Large intestine (tissue), 12 donors: ENCODE measurements around the gene GPR18. TPM values are rescaled to one million over a fixed set of nuclear protein-coding genes. Genes with fewer than 3 reads are reported as not detected.

Experiments used
- DNase-seq, 2 donors: peaks; one replicate each; pipeline versions ENCODE4 v3.0.0 to v3.0.0-alpha.2; 2013
- H3K27ac ChIP-seq: one replicate; pipeline ENCODE4 v1.5.1; 2013; ENCODE audit warnings: low read length
- H3K27me3 ChIP-seq: 2 replicates; pipeline ENCODE4 v1.6.1; 2013; ENCODE audit warnings: low read length; ENCODE audit not compliant: control insufficient read depth, insufficient read depth
- H3K36me3 ChIP-seq: 2 replicates; pipeline ENCODE4 v1.6.1; 2013; ENCODE audit warnings: low read length; ENCODE audit not compliant: control insufficient read depth, insufficient read depth
- H3K4me1 ChIP-seq: one replicate; pipeline ENCODE4 v1.6.1; 2013; ENCODE audit warnings: low read length; ENCODE audit not compliant: control insufficient read depth, insufficient read depth
- H3K4me3 ChIP-seq: one replicate; pipeline ENCODE4 v1.5.1; 2013; ENCODE audit warnings: low read length
- H3K9me3 ChIP-seq: one replicate; pipeline ENCODE4 v1.6.1; 2013; ENCODE audit warnings: mild to moderate bottlenecking, low read depth, low read length, moderate library complexity; ENCODE audit not compliant: control insufficient read depth
- WGBS: methylation state at CpG from one replicate; pipeline ENCODE4 v1.1.5; 2013; ENCODE audit warnings: low lambda C conversion rate; ENCODE audit not compliant: insufficient coverage; 5-methylcytosine and 5-hydroxymethylcytosine counted together
- long read RNA-seq, 11 donors: transcript quantifications; one replicate each; lab custom pipeline, GENCODE V29; 2026
- polyA plus RNA-seq: library from polyadenylated mRNA; unstranded; fragments of 120-200 nt; gene quantifications from one replicate; pipeline ENCODE4 v1.2.1, GENCODE V29; 2013

Gene GPR18, protein sequence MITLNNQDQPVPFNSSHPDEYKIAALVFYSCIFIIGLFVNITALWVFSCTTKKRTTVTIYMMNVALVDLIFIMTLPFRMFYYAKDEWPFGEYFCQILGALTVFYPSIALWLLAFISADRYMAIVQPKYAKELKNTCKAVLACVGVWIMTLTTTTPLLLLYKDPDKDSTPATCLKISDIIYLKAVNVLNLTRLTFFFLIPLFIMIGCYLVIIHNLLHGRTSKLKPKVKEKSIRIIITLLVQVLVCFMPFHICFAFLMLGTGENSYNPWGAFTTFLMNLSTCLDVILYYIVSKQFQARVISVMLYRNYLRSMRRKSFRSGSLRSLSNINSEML
- 0.94 TPM for polyA plus RNA-seq
- long read RNA-seq, donor 1 = 0 reads
- long read RNA-seq, donor 2, partial matches to known transcripts = 0 of 1 reads
- long read RNA-seq, donor 2, other reads (novel, unspliced or antisense) = 0 of 1 reads
- long read RNA-seq, donor 3 = 0 reads
- long read RNA-seq, donor 4 = 0 reads
- long read RNA-seq, donor 5 = 0 reads
- long read RNA-seq, donor 6 = 0 reads
- long read RNA-seq, donor 7 = 0 reads
- long read RNA-seq, donor 8 = 0 reads
- long read RNA-seq, donor 9 = 0 reads
- long read RNA-seq, donor 10 = 0 reads
- long read RNA-seq, donor 11 = 0 reads

DNA sequence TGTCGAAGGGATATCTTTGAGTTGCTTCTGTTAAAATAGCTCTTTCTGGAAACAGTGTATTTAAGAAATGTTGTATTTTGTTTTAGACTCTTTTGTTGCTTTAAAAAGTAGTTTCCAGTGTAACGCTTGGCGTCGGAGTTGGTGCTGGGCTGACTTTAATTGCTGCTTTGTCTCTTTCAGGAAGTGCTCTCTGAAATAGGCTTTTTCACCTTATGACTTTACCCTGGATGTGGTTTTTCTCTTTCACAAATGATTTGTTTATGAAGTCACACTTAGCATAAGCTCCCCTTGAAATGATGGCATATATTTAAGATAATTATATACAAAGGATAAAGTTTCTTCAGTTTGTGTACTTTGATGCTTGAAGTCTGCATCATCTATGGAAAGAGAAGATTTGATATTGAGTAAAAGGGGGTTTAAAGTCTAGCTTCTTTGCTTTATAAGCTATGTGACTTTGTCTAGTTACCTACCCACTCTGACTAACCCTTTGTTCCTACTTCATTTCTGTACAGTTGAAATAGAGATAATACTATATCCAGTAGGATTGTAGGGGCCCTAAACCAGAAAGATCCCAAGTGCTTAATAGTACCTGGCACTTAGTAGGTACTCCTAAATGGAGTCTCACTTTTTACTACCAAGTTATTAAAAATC, at the start of gene GPR18:
TSS of gene GPR18 (minus strand) at position 170 of the 651 bp plus-strand sequence. CDS start 2,507 bp downstream, outside the sequence.
- DNase-seq = no peak
- H3K4me3 ChIP-seq = no peak within 1 kb of the TSS
- no CpG with 5 or more reads among the region's 4 CpGs for WGBS

DNA sequence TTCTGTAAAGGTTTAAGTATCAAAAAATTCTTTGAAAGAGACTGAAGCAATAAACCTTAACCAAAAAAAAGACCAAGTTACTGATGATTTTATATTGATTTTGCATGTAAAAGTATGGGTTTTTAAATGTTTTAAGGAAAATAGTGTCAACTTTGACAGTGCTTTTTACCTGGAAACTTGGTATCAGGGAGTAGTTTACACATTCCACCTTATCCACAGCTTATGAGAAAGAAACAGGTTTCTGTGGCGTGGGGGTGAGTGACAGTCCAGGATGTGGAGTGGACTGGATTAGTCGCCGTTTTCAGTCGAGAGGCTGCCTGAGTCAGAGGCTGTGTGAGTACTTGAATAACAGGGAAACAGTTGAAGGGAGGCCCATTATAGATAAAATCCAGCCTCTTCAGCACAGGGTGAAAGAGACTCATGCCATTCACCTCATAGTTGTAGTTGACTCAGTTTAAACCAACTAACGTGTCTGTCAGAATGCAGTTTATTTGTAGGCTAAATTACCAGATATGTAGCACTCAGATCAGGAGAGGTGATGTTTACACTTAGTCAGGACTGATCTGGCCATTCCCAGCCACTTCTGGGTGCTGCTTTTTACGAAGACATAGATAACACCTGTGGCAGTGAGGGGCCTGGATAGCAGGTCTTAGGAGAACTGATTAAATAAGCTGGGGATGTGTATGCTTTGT, 49.6 kb upstream of the GPR18 start:
- Histone ChIP-seq H3K4me3 (no peak overlapping the region), H3K27me3 (no peaks in the 10 kb centered on the region), H3K27ac (peak overlapping the region; percentile 36), H3K9me3 (no peaks in the 10 kb centered on the region), H3K4me1 (peaks cover 2% of the 10 kb centered on the region), H3K36me3 (peaks cover 9% of the 10 kb centered on the region)
- DNase-seq = no peak
- no CpG with 5 or more reads among the region's 6 CpGs for WGBS

More for the DNA sequence above, at the start of gene GPR18:
- no peaks in the 10 kb centered on the region for H3K4me1 ChIP-seq
- no peak within 1 kb of the TSS for H3K27ac ChIP-seq
- no peaks in the 10 kb centered on the region for H3K9me3 ChIP-seq
- H3K27me3 ChIP-seq = no peaks in the 10 kb centered on the region
- H3K36me3 ChIP-seq = peaks cover 15% of the 10 kb centered on the region

DNA sequence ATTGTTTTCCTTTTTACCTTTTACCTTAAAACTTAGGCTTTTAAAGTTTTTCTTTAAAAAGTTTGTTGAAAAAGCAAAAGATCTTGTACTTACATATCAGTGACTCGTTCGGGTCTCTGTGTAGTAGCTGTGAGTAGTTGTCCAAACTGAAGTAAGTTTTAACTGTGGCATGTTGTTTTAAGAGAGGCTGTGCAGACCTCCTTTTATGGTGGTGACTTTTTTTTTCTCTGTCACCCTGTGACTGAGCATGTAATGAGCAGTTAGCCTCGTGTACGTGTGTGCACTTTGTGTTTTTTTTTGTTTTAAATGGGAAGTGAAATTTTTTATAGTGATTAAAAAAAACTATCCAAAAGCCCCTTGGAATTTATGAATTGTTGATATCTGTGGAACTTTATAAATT, 49.1 kb upstream of the GPR18 start, which contains the start of gene GPR183:
TSS of gene GPR183 (minus strand) at position 153 of the 400 bp plus-strand sequence. CDS start 11,254 bp downstream, outside the sequence.
- DNase-seq = peak in 1 of 2 donors; percentile 27
- peak within 1 kb of the TSS; percentile 19 for H3K4me3 ChIP-seq

DNA sequence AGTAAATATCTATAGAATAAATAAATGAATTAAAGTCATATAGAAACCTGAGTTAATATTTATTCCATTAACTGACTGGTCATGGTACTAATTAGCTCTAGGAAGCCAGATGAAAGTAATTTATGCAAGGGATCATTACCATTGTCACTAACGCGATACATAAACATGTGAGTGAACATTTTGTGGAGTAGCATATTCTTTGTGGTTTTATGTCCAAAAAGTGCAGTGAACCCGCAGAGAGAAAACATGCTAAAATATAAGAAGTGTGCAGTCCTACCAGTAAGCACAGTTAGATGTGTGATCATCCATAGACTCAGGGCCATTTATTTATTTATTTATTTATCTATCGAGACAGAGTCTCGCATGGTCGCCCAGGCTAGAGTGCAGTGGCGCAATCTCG, 47.4 kb upstream of the GPR18 start:
- Histone ChIP-seq H3K9me3 (no peaks in the 10 kb centered on the region), H3K4me3 (no peak overlapping the region), H3K4me1 (peaks cover 2% of the 10 kb centered on the region), H3K27me3 (no peaks in the 10 kb centered on the region), H3K27ac (no peak overlapping the region), H3K36me3 (peaks cover 9% of the 10 kb centered on the region)
- WGBS = no CpG with 5 or more reads among the region's 8 CpGs
- DNase-seq = no peak

More for the DNA sequence above, 49.1 kb upstream of the GPR18 start, which contains the start of gene GPR183:
- Histone ChIP-seq H3K9me3 (no peaks in the 10 kb centered on the region), H3K27ac (peak within 1 kb of the TSS; percentile 36), H3K4me1 (peaks cover 2% of the 10 kb centered on the region), H3K27me3 (no peaks in the 10 kb centered on the region), H3K36me3 (peaks cover 9% of the 10 kb centered on the region)
- no CpG with 5 or more reads among the region's 4 CpGs for WGBS

DNA sequence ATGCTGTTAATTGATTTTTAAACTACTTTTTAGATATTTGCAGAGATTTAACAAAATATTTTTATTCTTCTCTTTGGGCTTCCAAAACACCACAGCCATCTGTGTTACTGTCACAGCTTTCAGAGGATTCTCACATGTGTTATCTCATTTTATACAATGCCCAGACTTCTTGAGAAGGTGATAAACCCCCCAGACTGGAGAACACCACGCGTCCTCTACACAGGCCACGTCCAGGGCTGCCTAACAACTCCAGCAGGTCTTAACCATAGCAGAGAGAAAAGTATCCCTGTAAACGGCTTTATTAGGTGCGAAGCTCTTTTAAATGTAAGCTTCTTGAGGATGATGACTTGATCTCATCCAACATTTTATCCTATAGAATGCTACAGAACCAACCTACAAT, 47.0 kb upstream of the GPR18 start:
- peaks cover 9% of the 10 kb centered on the region for H3K36me3 ChIP-seq
- H3K4me3 ChIP-seq = no peak overlapping the region
- peaks cover 2% of the 10 kb centered on the region for H3K4me1 ChIP-seq
- H3K9me3 ChIP-seq = no peaks in the 10 kb centered on the region
- DNase-seq = no peak
- H3K27me3 ChIP-seq = no peaks in the 10 kb centered on the region
- H3K27ac ChIP-seq = no peak overlapping the region
- no CpG with 5 or more reads among the region's 5 CpGs for WGBS

DNA sequence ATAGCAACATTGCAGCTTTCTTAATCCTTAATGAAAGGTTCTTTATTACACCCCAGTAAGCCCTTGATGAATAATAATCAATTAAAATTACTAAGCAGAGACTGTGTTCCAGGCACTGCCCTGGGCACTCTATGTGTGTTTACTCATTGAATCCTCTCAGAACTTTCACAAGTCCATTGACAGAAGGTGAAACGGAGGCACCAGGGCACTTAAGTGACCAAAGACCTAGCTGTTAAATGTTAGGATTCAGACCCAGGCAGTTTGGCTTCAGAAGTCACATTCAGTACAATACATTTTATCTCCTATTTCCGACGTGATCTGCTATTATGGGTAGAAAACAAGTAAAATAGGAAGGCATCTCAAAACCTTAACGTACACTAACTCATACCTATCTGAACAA, 46.4 kb upstream of the GPR18 start:
- Histone ChIP-seq H3K27me3 (no peaks in the 10 kb centered on the region), H3K9me3 (no peaks in the 10 kb centered on the region), H3K36me3 (peaks cover 11% of the 10 kb centered on the region), H3K4me1 (peaks cover 2% of the 10 kb centered on the region), H3K27ac (no peak overlapping the region), H3K4me3 (no peak overlapping the region)
- WGBS = 100% methylated on average over 3 of the region's 4 CpGs
- DNase-seq = no peak

DNA sequence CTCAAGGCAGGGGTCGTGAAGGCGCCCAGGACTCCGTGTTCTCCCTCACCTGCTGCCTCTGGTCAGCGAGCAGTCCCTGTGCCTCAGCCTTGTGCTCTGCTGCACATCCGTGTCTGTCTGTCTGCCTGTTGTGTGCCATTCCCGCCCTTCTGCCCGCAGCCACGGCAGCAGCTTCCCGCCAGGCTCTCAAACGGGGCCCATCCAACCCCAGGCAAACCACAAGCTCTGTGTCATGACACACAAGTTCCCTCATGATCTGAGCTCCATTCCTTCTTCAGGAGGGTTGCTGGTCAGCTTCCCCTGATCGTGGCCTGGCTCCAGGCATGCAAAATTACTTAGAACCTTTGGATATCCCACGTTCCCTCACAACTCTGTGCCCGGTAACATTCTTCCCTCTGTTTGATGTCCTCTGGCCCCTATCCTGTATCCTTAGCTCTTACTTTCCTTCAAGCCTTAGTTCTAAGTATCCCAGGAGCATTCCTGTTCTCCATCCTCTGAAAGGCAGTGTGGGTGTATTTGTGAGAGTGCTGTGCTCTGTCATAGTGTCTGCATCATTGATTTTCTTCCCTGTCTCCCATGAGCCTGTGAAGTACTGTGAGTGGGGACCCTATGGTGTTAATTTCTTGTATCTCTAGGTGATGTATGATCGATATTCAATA, 45.8 kb upstream of the GPR18 start:
- H3K4me1 ChIP-seq = peaks cover 2% of the 10 kb centered on the region
- no peaks in the 10 kb centered on the region for H3K27me3 ChIP-seq
- peaks cover 11% of the 10 kb centered on the region for H3K36me3 ChIP-seq
- H3K9me3 ChIP-seq = no peaks in the 10 kb centered on the region
- no peak overlapping the region for H3K4me3 ChIP-seq
- whole genome bisulfite sequencing = no CpG with 5 or more reads among the region's 14 CpGs
- no peak for DNase-seq
- H3K27ac ChIP-seq = no peak overlapping the region

DNA sequence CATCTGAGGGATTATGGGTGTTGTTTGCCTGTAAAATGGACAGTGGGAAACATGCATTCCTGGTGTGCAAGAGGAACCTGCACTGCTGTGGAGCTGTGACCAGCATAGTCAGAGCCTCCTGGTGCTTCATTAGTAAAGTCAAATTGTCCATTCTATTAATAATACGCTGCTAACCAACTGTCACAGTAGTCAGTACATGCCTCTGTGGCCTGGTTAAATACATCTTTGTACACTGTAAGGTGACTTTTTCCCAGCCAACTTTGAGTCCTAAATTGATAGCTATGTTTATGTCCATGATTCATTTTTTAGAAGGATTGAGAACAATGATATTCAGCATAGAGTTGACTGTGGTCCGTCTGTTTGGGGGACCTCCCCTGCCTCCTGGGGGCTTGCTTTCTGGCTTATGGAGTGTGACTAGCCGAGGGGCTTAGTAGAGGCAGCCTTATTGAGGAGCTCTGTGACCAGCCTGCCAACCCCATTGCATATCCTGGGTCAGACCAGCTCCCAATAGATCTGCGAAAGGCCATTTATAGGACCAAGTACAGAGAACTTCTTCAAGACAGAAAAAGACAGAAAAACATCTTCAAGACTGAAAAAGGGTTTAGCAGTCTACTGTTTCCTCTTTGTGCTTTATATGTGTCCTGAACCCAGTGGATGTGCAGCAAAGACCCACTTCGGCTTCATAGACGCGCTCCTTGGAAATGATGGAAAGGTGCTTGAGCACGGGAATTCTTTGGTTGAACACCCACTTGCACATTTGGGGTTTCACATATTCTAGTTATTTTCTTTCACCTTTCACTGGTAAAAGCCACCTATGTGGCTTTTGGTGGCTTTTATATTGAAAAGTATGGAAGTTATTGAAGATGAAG, 44.7 kb upstream of the GPR18 start:
- no peaks in the 10 kb centered on the region for H3K9me3 ChIP-seq
- no peak overlapping the region for H3K4me3 ChIP-seq
- WGBS = 60% methylated on average over 1 of the region's 8 CpGs
- H3K27ac ChIP-seq = no peak overlapping the region
- H3K27me3 ChIP-seq = no peaks in the 10 kb centered on the region
- no peak for DNase-seq
- H3K36me3 ChIP-seq = peaks cover 9% of the 10 kb centered on the region
- H3K4me1 ChIP-seq = no peaks in the 10 kb centered on the region

DNA sequence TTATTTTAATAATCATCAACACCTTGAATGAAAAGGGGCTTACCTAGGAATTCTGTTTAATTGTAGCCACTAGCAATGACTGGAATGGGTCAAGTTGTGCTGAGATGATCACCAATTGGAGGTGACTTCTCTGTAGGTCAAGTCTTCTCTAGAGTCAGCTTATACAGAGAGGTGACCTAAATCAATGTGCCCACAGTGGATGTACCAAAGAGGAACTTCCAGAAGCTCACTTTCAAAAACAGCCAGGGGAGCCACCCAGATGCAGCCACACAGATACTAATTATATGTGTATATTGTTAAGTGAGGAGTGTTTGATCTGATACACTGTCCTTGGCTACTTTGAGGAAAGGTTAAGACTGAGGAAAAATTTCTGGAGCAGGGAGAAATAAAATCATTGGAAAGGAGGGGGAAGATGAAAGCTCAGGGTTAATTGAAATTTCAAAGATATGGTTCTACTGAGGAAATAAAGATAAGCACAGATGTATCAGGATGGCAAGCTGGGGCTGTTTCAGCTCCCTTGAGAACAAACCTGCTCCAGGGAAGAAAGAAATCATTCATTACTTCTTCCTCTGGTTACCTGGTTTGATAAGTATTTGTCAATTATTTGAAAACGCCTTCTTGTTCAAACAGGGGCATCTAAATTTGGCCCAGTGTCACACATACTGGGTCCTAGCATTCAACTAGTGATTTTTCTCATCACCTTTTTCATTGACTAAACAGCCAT, 43.9 kb upstream of the GPR18 start:
- WGBS = no CpG with 5 or more reads among the region's 1 CpG
- no peaks in the 10 kb centered on the region for H3K4me1 ChIP-seq
- H3K27me3 ChIP-seq = no peaks in the 10 kb centered on the region
- no peak for DNase-seq
- no peak overlapping the region for H3K4me3 ChIP-seq
- no peaks in the 10 kb centered on the region for H3K9me3 ChIP-seq
- no peak overlapping the region for H3K27ac ChIP-seq
- H3K36me3 ChIP-seq = peaks cover 9% of the 10 kb centered on the region
